ENCODE measurements around the gene MAGOH.
"Not testable (repeated sequence)": the region's sequence is repeated elsewhere in the genome, so short reads cannot be mapped to it uniquely, and the experiment has no call there.

MAGOH gene

GRCh38 chr1:53219711-53220110 lies 18.6 kb downstream of the MAGOH start:
- DNase-seq: no peak

- no peak for DNase-seq
Measured at GRCh38 chr1:53218201-53218600, 20.1 kb downstream of the MAGOH start.

- DNase-seq: no peak
Measured at GRCh38 chr1:53214376-53214940, 23.9 kb downstream of the MAGOH start.

- no peak for DNase-seq
Measured at GRCh38 chr1:53210954-53211353, 27.4 kb downstream of the MAGOH start.

GRCh38 chr1:53210352-53210751 lies 28.0 kb downstream of the MAGOH start:
- no peak for DNase-seq

GRCh38 chr1:53207726-53208125 lies 30.6 kb downstream of the MAGOH start:
- no peak for DNase-seq

GRCh38 chr1:53206735-53207379 lies 31.5 kb downstream of the MAGOH start:
- no peak for DNase-seq

- not testable (repeated sequence) for DNase-seq
Measured at GRCh38 chr1:53206083-53206685, 32.1 kb downstream of the MAGOH start.

- DNase-seq: not testable (repeated sequence)
Measured at GRCh38 chr1:53205496-53205895, 32.8 kb downstream of the MAGOH start.

- DNase-seq: no peak
Measured at GRCh38 chr1:53203466-53203865, 34.9 kb downstream of the MAGOH start.

- DNase-seq: no peak
Measured at GRCh38 chr1:53198241-53198651, 40.1 kb downstream of the MAGOH start.

GRCh38 chr1:53197291-53198200 lies 40.8 kb downstream of the MAGOH start:
- peak; percentile 32 to 42 for DNase-seq

GRCh38 chr1:53196485-53197290 lies 41.6 kb downstream of the MAGOH start, which contains the start of gene CPT2:
Gene CPT2 (plus strand): TSS chr1:53196824. CDS start chr1:53196944, 120 bp downstream.
- DNase-seq: peak; percentile 88 to 93

- no peak for DNase-seq
Measured at GRCh38 chr1:53196017-53196484, 42.3 kb downstream of the MAGOH start.

- no peak for DNase-seq
Measured at GRCh38 chr1:53195246-53196016, 42.9 kb downstream of the MAGOH start.

GRCh38 chr1:53190210-53190611 lies 48.1 kb downstream of the MAGOH start:
- DNase-seq: no peak

- no peak for DNase-seq
Measured at GRCh38 chr1:53189061-53189460, 49.3 kb downstream of the MAGOH start.

- no peak for DNase-seq
Measured at GRCh38 chr1:53188099-53188498, 50.2 kb downstream of the MAGOH start.

- DNase-seq: no peak
Measured at GRCh38 chr1:53187401-53187800, 50.9 kb downstream of the MAGOH start.

GRCh38 chr1:53186533-53186932 lies 51.8 kb downstream of the MAGOH start:
- no peak for DNase-seq

GRCh38 chr1:53185955-53186297 lies 52.4 kb downstream of the MAGOH start:
- DNase-seq: not testable (repeated sequence)

Measured in AML-193 (cell line).